GM12891 (cell line): ENCODE measurements around the gene CTSH.

Experiments used
- PAX5 ChIP-seq: IDR thresholded peaks from 2 replicates; pipeline ENCODE4 v1.6.1; 2011; ENCODE audit warnings: low read length, moderate library complexity, mild to moderate bottlenecking; ENCODE audit not compliant: insufficient read depth, severe bottlenecking
- POLR2A ChIP-seq: IDR thresholded peaks from 2 replicates; pipeline ENCODE4 v1.6.1; 2011; ENCODE audit warnings: low read depth, low read length, control low read depth
- POLR2AphosphoS5 ChIP-seq: IDR thresholded peaks from 2 replicates; pipeline ENCODE4 v1.6.1; 2011; ENCODE audit warnings: low read depth, low read length, control low read depth
- POU2F2 ChIP-seq: IDR thresholded peaks from 2 replicates; pipeline ENCODE4 v1.6.1; 2011; ENCODE audit warnings: low read depth, mild to moderate bottlenecking, control low read depth, low read length, moderate library complexity
- SPI1 ChIP-seq: IDR thresholded peaks from 2 replicates; pipeline ENCODE4 v1.6.1; 2011; ENCODE audit warnings: low read depth, low read length, control low read depth
- TAF1 ChIP-seq: IDR thresholded peaks from 2 replicates; pipeline ENCODE4 v1.6.1; 2011; ENCODE audit warnings: low read depth, low read length, control low read depth

DNA sequence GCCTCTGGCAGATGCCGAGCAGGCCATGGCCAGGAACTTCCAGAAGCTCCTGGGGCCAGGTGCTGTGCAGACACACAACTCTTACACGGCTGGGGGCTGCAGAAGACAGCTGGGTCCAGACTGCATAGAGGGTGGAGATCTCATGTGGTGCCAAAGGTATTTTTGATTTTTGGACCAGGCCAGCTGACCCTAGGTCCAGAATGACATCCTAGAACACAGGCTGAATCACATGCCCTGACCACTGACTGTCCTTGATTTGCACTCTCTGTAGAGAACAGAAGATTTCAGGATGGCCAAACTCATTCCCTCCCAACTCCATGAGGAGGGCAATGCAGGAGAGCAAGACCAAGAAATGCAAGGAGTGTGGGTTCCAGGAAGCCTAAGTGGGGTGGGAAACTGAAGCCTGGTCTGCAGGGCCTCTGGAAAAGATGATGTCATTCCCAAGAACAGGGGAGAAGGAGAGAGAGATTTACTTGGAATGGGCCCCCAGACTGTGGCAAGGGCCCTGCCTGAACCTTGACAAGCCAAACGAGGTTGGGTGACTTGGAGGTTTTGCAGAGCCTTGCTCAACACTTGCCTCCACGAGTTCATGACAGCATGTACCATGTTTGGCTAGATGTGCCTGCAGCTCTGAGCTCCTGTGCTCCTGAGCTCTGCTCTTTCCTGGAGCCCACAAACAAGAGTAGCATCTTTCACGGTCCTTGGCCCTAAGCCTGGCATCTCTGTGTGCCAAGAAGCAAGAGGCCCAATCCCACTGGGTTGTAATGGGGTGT, 38.5 kb upstream of the CTSH start:
- no peak for TF ChIP-seq POLR2A
- no peak for TF ChIP-seq TAF1
- TF ChIP-seq PAX5 = no peak
- no peak for TF ChIP-seq SPI1
- no peak for TF ChIP-seq POLR2AphosphoS5
- TF ChIP-seq POU2F2 = no peak
